BLaER1 treated with 17β-estradiol and CSF1 and Interleukin-3, amounts not matched to agents 10 nM and 100 nM (cell line): Measurements from ENCODE around the gene ARR3.

ENCODE experiments used
- H3K27ac ChIP-seq, 11 experiments: shearing (Covaris generic); formaldehyde crosslinking; 2 replicates each; pipeline ENCODE4 v1.8.1; 2022
- H3K27me3 ChIP-seq, 11 experiments: shearing (Covaris generic); formaldehyde crosslinking; 2 replicates each; pipeline ENCODE4 v1.8.1; 2022
- H3K36me3 ChIP-seq, 11 experiments: shearing (Covaris generic); formaldehyde crosslinking; 2 replicates each; pipeline ENCODE4 v1.8.1; 2022
- H3K4me1 ChIP-seq, 10 experiments: shearing (Covaris generic); formaldehyde crosslinking; 2 replicates each; pipeline ENCODE4 v1.8.1; 2022
- H3K4me2 ChIP-seq, 11 experiments: shearing (Covaris generic); formaldehyde crosslinking; 2 replicates each; pipeline ENCODE4 v1.8.1; 2022
- H3K4me3 ChIP-seq, 10 experiments: shearing (Covaris generic); formaldehyde crosslinking; 2 replicates each; pipeline ENCODE4 v1.8.1; 2022
- H3K9ac ChIP-seq, 11 experiments: shearing (Covaris generic); formaldehyde crosslinking; 2 replicates each; pipeline ENCODE4 v1.8.1; 2022
- H3K9me3 ChIP-seq, 11 experiments: shearing (Covaris generic); formaldehyde crosslinking; replicated peaks in 1 of 11; 2 replicates each; pipeline ENCODE4 v1.8.1; 2022
- H4K20me1 ChIP-seq, 11 experiments: shearing (Covaris generic); formaldehyde crosslinking; 2 replicates each; pipeline ENCODE4 v1.8.1; 2022
- Cebpa-rat ChIP-seq, 11 experiments: shearing (Covaris generic); IDR thresholded peaks; 2 replicates each; pipeline ENCODE4 v1.8.1; 2022

ARR3 gene

GRCh38 chrX:70247252-70247651 is 20.9 kb upstream of the ARR3 start:
- Histone ChIP-seq H3K9ac (no peak overlapping the region), H3K36me3 (no peaks in the 10 kb centered on the region), H3K4me2 (no peak overlapping the region), H4K20me1 (no peaks in the 10 kb centered on the region; a peak in 1 of 22 replicates), H3K27me3 (peaks cover 74 to 100% (median 98%) of the 10 kb centered on the region in 11 experiments), H3K4me3 (no peak overlapping the region), H3K27ac (no peak overlapping the region), H3K4me1 (no peaks in the 10 kb centered on the region), H3K9me3 (peaks cover 0 to 8% (median 0%) of the 10 kb centered on the region in 11 experiments; a peak in 1 of 22 replicates)
- TF ChIP-seq Cebpa-rat (IDR thresholded peaks at IDR 0.05), result no peak

- Histone ChIP-seq H3K27me3 (peaks cover 55 to 98% (median 93%) of the 10 kb centered on the region in 11 experiments), H3K4me3 (no peak overlapping the region), H3K27ac (no peak overlapping the region), H3K9ac (no peak overlapping the region), H4K20me1 (no peaks in the 10 kb centered on the region; a peak in 1 of 22 replicates), H3K9me3 (peaks cover 0 to 22% (median 0%) of the 10 kb centered on the region in 11 experiments; a peak in 1 of 22 replicates), H3K4me2 (no peak overlapping the region), H3K4me1 (no peaks in the 10 kb centered on the region), H3K36me3 (no peaks in the 10 kb centered on the region)
- no peak for TF ChIP-seq Cebpa-rat (IDR thresholded peaks at IDR 0.05)
Measured at GRCh38 chrX:70252491-70252890, 15.6 kb upstream of the ARR3 start.

DNA sequence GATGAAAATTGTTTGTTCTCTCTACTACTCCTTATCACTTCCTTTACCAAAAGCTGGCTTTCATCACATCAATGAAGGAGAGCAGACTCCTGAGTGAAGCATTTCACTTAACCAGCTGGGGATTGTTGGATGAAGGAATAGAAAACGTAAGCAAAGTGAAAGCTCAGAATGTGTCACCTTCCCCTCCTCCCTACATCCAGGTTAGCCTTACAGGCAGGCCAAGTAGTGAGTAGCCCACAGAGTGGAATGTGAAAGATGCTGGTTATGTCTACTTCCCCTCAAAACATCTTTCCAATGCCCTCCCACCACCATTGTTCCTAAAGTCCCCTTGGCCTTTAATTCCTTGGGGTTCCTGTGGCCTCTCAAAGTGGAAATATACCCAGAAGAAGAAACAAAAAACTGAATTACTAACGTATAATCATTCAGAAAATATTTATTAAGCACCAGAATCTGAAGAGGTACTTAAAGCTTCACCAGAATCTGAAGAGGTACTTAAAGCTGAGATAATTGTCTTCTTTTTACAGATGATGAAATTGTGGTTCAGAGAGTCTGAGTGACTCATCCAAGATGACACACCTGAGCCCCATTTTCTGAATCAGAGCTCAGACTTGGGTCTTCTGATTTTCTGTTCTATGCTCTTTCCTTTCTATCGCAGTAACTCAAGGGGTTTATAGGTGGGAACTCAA is 14.6 kb upstream of the ARR3 start:
- no peak for TF ChIP-seq Cebpa-rat (IDR thresholded peaks at IDR 0.05)
- Histone ChIP-seq H3K4me2 (no peak overlapping the region), H4K20me1 (no peaks in the 10 kb centered on the region), H3K9ac (no peak overlapping the region), H3K4me3 (no peak overlapping the region), H3K36me3 (no peaks in the 10 kb centered on the region), H3K9me3 (peaks cover 0 to 22% (median 0%) of the 10 kb centered on the region in 11 experiments; a peak in 1 of 22 replicates), H3K27me3 (peaks cover 45 to 97% (median 89%) of the 10 kb centered on the region in 11 experiments), H3K4me1 (no peaks in the 10 kb centered on the region), H3K27ac (no peak overlapping the region)

GRCh38 chrX:70254063-70254400 is 14.1 kb upstream of the ARR3 start:
- no peak overlapping the region for H3K4me3 ChIP-seq
- no peaks in the 10 kb centered on the region for H3K36me3 ChIP-seq
- H3K27ac ChIP-seq, result no peak overlapping the region
- no peaks in the 10 kb centered on the region for H3K4me1 ChIP-seq
- no peak overlapping the region for H3K9ac ChIP-seq
- no peak for TF ChIP-seq Cebpa-rat (IDR thresholded peaks at IDR 0.05)
- H3K4me2 ChIP-seq, result no peak overlapping the region
- H3K27me3 ChIP-seq, result peaks cover 41 to 95% (median 84%) of the 10 kb centered on the region in 11 experiments
- no peaks in the 10 kb centered on the region for H4K20me1 ChIP-seq
- H3K9me3 ChIP-seq, result peaks cover 0 to 22% (median 0%) of the 10 kb centered on the region in 11 experiments; a peak in 1 of 22 replicates

- Histone ChIP-seq H3K27ac (no peak overlapping the region), H4K20me1 (peaks cover 0 to 7% (median 0%) of the 10 kb centered on the region in 11 experiments; a peak in 3 of 22 replicates), H3K9ac (no peak overlapping the region), H3K4me2 (no peak overlapping the region), H3K9me3 (peaks cover 0 to 22% (median 0%) of the 10 kb centered on the region in 11 experiments; a peak in 1 of 22 replicates), H3K36me3 (no peaks in the 10 kb centered on the region), H3K27me3 (peaks cover 39 to 95% (median 84%) of the 10 kb centered on the region in 11 experiments), H3K4me1 (no peaks in the 10 kb centered on the region), H3K4me3 (no peak overlapping the region)
- no peak for TF ChIP-seq Cebpa-rat (IDR thresholded peaks at IDR 0.05)
Measured at GRCh38 chrX:70254909-70255308, 13.2 kb upstream of the ARR3 start.

DNA sequence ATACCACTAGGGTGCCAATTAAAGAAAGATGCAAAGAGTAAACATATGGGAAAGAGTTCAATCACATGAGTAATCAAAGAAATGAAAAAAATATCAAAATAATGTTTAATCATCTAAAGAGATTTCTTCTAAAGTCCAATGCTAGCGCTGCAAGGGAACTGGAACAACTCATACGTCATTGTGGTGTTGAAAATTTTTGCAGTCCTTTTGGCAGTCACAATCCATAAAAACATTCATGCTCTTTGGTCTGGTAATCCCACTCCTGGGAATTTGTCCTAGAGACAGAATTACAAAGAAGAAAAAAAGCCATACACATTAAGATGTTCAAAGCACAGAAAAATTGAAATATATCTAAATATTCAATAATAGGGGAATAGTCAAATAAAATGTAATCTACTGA is 12.7 kb upstream of the ARR3 start:
- Histone ChIP-seq H3K36me3 (no peaks in the 10 kb centered on the region), H3K4me1 (no peaks in the 10 kb centered on the region), H3K9ac (no peak overlapping the region), H4K20me1 (peaks cover 0 to 7% (median 0%) of the 10 kb centered on the region in 11 experiments; a peak in 3 of 22 replicates), H3K4me3 (no peak overlapping the region), H3K27me3 (peaks cover 39 to 94% (median 84%) of the 10 kb centered on the region in 11 experiments), H3K27ac (no peak overlapping the region), H3K4me2 (no peak overlapping the region), H3K9me3 (peaks cover 0 to 22% (median 0%) of the 10 kb centered on the region in 11 experiments; a peak in 1 of 22 replicates)
- TF ChIP-seq Cebpa-rat (IDR thresholded peaks at IDR 0.05), result no peak

DNA sequence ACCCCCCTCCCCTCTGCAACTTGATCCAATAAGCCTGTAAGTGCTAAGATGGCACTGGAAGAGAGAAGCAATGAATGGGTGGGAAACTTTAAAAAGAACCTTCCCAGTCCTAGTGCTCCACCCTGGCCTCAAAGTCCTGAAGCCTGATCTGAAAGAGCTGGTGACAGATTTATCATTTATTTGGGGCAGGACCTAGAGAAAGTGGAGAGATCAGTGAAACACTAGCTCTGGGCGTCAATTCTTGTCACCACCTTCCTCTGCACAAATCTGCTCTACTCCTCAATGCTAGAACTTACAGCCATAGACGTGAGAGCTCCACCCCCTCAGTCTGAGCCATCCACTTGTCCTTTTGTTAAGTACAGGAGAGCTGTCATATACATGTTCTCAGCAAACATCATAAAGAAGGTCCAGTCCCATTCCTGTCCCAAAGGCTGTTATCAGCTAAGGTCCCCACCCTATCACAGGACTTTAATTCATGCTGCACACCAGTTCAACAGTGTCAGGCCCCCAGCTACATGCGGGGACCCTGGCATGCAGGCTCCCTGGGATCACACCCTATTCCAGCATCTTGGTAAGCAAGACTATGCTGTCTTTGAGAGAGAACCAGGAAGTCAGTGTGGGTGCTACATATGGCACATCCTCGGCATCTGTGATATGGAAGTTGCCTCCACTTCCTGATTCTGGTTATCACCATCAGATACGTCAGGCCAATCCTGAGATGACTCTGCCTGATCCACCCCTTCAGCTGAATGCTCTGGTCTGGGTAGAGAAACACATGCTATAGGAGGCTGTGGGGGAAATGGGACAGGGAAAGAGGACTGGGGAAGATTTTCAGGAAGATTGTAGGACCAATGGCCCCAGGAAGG is 10.5 kb upstream of the ARR3 start:
- Histone ChIP-seq H3K27me3 (peaks cover 45 to 93% (median 84%) of the 10 kb centered on the region in 11 experiments), H3K4me3 (no peak overlapping the region), H3K9ac (no peak overlapping the region), H3K27ac (no peak overlapping the region), H3K9me3 (peaks cover 0 to 15% (median 0%) of the 10 kb centered on the region in 11 experiments; a peak in 3 of 22 replicates), H4K20me1 (peaks cover 0 to 7% (median 0%) of the 10 kb centered on the region in 11 experiments; a peak in 4 of 22 replicates), H3K4me1 (no peaks in the 10 kb centered on the region), H3K36me3 (no peaks in the 10 kb centered on the region), H3K4me2 (no peak overlapping the region)
- TF ChIP-seq Cebpa-rat (IDR thresholded peaks at IDR 0.05), result no peak

- H3K27me3 ChIP-seq, result peaks cover 59 to 93% (median 84%) of the 10 kb centered on the region in 11 experiments
- H3K4me1 ChIP-seq, result no peaks in the 10 kb centered on the region
- H3K36me3 ChIP-seq, result no peaks in the 10 kb centered on the region
- no peak within 1 kb of the TSS for H3K9ac ChIP-seq
- no peak for TF ChIP-seq Cebpa-rat (IDR thresholded peaks at IDR 0.05)
- no peak within 1 kb of the TSS for H3K27ac ChIP-seq
- H3K4me3 ChIP-seq, result no peak within 1 kb of the TSS
- H4K20me1 ChIP-seq, result peaks cover 0 to 7% (median 0%) of the 10 kb centered on the region in 11 experiments; a peak in 4 of 22 replicates
- H3K9me3 ChIP-seq, result peaks cover 0 to 10% (median 0%) of the 10 kb centered on the region in 11 experiments; a peak in 4 of 22 replicates
- no peak within 1 kb of the TSS for H3K4me2 ChIP-seq
Measured at GRCh38 chrX:70260104-70260503, 8.0 kb upstream of the ARR3 start, which contains the start of gene P2RY4. P2RY4 (minus strand) TSS chrX:70260204; CDS start chrX:70259624, 580 bp downstream.
